HepG2 (cell line): Measurements from ENCODE around the gene VDAC1. TPM values are rescaled to one million over a fixed set of nuclear protein-coding genes. Genes with fewer than 3 reads are reported as not detected.
A peak's percentile ranks its signal among the peaks of the same experiment; 100 is the strongest.

Source experiments
- FIP1L1 ChIP-seq: fragments of 200-400 bp; formaldehyde crosslinking; IDR thresholded peaks from 2 replicates; pipeline ENCODE4 v1.6.1; 2018; ENCODE audit warnings: low read depth, mild to moderate bottlenecking, low read length, moderate library complexity, borderline replicate concordance; ENCODE audit not compliant: insufficient read depth
- GPN1 ChIP-seq: sonication (generic); formaldehyde crosslinking; IDR thresholded peaks from 2 replicates; pipeline ENCODE4 v1.5.1; 2020; ENCODE audit warnings: missing genetic modification reagents, borderline replicate concordance
- MEF2D ChIP-seq: sonication (generic); formaldehyde crosslinking; IDR thresholded peaks from 2 replicates; pipeline ENCODE4 v1.5.1; 2020; ENCODE audit warnings: mild to moderate bottlenecking, missing genetic modification reagents
- MTA1 ChIP-seq: sonication (generic); formaldehyde crosslinking; IDR thresholded peaks from 2 replicates; pipeline ENCODE4 v1.4.0; 2020; ENCODE audit warnings: missing genetic modification reagents, mild to moderate bottlenecking, borderline replicate concordance
- MXI1 ChIP-seq: IDR thresholded peaks from 3 replicates; pipeline ENCODE4 v1.6.1; 2012; ENCODE audit warnings: low read depth, low read length, inconsistent platforms, borderline replicate concordance
- NRL ChIP-seq: sonication (generic); formaldehyde crosslinking; IDR thresholded peaks from 2 replicates; pipeline ENCODE4 v1.5.0; 2020; ENCODE audit warnings: missing genetic modification reagents, mild to moderate bottlenecking, moderate library complexity, borderline replicate concordance
- PRDM4 ChIP-seq: sonication (generic); formaldehyde crosslinking; IDR thresholded peaks from 2 replicates; pipeline ENCODE4 v1.9.0; 2021; ENCODE audit warnings: missing genetic modification reagents, borderline replicate concordance
- RAD21 ChIP-seq: fragments of 450-650 bp; formaldehyde crosslinking; IDR thresholded peaks from 2 replicates; pipeline ENCODE4 v1.5.0; 2020; ENCODE audit warnings: mild to moderate bottlenecking
- RAD51 ChIP-seq: fragments of 450-650 bp; IDR thresholded peaks from 2 replicates; pipeline ENCODE4 v1.6.1; 2016; ENCODE audit warnings: borderline replicate concordance
- ZBTB40 ChIP-seq, 2 experiments: fragments of 450-650 bp in 1 of 2; sonication (generic) in 1 of 2; formaldehyde crosslinking in 1 of 2; IDR thresholded peaks; 2 replicates each; pipeline versions ENCODE4 v1.6.1 to v1.8.0; 2016 to 2022; ENCODE audit warnings: antibody characterized with exemption in 1 of 2, mild to moderate bottlenecking in 1 of 2, missing genetic modification reagents in 1 of 2
- ZBTB42 ChIP-seq: sonication (generic); formaldehyde crosslinking; IDR thresholded peaks from 2 replicates; pipeline ENCODE4 v1.5.0; 2020; ENCODE audit warnings: mild to moderate bottlenecking, missing genetic modification reagents
- ZC3H4 ChIP-seq: sonication (generic); formaldehyde crosslinking; IDR thresholded peaks from 2 replicates; pipeline ENCODE4 v1.4.0; 2020; ENCODE audit warnings: missing genetic modification reagents, borderline replicate concordance
- polyA plus RNA-seq, 8 experiments: library from polyadenylated mRNA; depleted of rRNA in 3 of 8; stranded (reverse) in 7 of 8; unstranded in 1 of 8; fragments of >200 nt; fragmentation: Illumina TruSeq in 4 of 8; extraction: Trizol in 4 of 8; gene quantifications; 2 replicates each; pipeline versions ENCODE4 v1.2.1 to v1.2.3, GENCODE V29; 2011 to 2016; ENCODE audit warnings: low read depth in 4 of 8, missing spikeins in 1 of 8, mixed read lengths in 1 of 8; ENCODE audit not compliant: insufficient read depth in 1 of 8
- total RNA-seq, 5 experiments: library from RNA; depleted of rRNA; stranded (reverse); fragments of >200 nt; fragmentation: Illumina TruSeq; extraction: Trizol; gene quantifications; 2 replicates each; pipeline ENCODE4 v1.2.3, GENCODE V29; 2016; ENCODE audit warnings: low read depth in 1 of 5
- TF ChIP-seq, protein P1 (sequence below): sonication (generic); formaldehyde crosslinking; IDR thresholded peaks from 2 replicates; pipeline ENCODE4 v1.9.0; 2022; ENCODE audit warnings: missing genetic modification reagents, mild to moderate bottlenecking, borderline replicate concordance
- TF ChIP-seq, protein P2 (sequence below): sonication (generic); formaldehyde crosslinking; IDR thresholded peaks from 2 replicates; pipeline ENCODE4 v1.8.0; 2022; ENCODE audit warnings: missing genetic modification reagents, low read depth, mild to moderate bottlenecking, borderline replicate concordance

The VDAC1 gene
- total and polyA plus RNA-seq, 2 of the 13 experiments (the other 11 are each of a cell fraction or from before 2014, with no cell fraction given): 112 to 380 TPM

GRCh38 chr5:134018154-134018985 lies 13.6 kb upstream of the VDAC1 start (continued):
- TF ChIP-seq ZC3H4 (CRISPR knock-in tag) (no peak; the same call in 1 of the 2 replicates), PRDM4 (CRISPR knock-in tag) (no peak), RAD51 (no peak), ZBTB40 (IDR thresholded peaks at IDR 0.05) (no peak), ZBTB40 (CRISPR knock-in tag; IDR thresholded peaks at IDR 0.05) (peak; percentile 63; the same call in 1 of the 2 replicates), FIP1L1 (no peak), ZBTB42 (CRISPR knock-in tag) (no peak), MXI1 (no peak), RAD21 (no peak), GPN1 (no peak), NRL (CRISPR knock-in tag) (no peak), MEF2D (no peak), MTA1 (CRISPR knock-in tag) (no peak)
- TF ChIP-seq, protein P1, sequence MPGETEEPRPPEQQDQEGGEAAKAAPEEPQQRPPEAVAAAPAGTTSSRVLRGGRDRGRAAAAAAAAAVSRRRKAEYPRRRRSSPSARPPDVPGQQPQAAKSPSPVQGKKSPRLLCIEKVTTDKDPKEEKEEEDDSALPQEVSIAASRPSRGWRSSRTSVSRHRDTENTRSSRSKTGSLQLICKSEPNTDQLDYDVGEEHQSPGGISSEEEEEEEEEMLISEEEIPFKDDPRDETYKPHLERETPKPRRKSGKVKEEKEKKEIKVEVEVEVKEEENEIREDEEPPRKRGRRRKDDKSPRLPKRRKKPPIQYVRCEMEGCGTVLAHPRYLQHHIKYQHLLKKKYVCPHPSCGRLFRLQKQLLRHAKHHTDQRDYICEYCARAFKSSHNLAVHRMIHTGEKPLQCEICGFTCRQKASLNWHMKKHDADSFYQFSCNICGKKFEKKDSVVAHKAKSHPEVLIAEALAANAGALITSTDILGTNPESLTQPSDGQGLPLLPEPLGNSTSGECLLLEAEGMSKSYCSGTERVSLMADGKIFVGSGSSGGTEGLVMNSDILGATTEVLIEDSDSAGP (CRISPR knock-in tag): peak; percentile 36; the same call in 1 of the 2 replicates
- TF ChIP-seq, protein P2, sequence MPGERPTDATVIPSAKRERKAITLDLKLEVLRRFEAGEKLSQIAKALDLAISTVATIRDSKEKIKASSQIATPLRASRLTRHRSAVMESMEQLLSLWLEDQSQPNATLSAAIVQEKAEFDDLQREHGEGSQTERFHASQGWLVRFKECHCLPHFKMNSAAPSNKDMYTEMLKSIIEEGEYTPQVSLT (CRISPR knock-in tag): no peak
